Jurkat, Clone E6-1 (cell line): Measurements from ENCODE around the gene ZNF846. TPM values are rescaled to one million over a fixed set of nuclear protein-coding genes. Genes with fewer than 3 reads are reported as not detected.
"Not testable (repeated sequence)": the region's sequence is repeated elsewhere in the genome, so short reads cannot be mapped to it uniquely, and the experiment has no call there.

Experiments
- DNase-seq: peaks from one replicate; pipeline ENCODE4 v3.0.0-alpha.2; 2011; ENCODE audit warnings: low read depth, low spot score
- H3K4me3 ChIP-seq: 2 replicates; pipeline ENCODE4 v1.5.1; 2011; ENCODE audit warnings: mild to moderate bottlenecking, low read length, control low read depth, moderate library complexity
- polyA plus RNA-seq: library from polyadenylated mRNA; unstranded; fragments of >200 nt; gene quantifications from one replicate; pipeline ENCODE4 v1.2.1, GENCODE V29; 2012; ENCODE audit warnings: missing spikeins; ENCODE audit not compliant: insufficient read length, insufficient read depth

The ZNF846 gene
- polyA plus RNA-seq = not detected

- peak; percentile 92 for DNase-seq
- peak within 1 kb of the TSS; percentile 82 for H3K4me3 ChIP-seq
These were observed at the start of gene ZNF846 for GRCh38 chr19:9768175-9769112. Gene ZNF846 (minus strand): TSS chr19:9768738. CDS start chr19:9764950, 3,788 bp downstream.

GRCh38 chr19:9818175-9818733, 49.7 kb upstream of the ZNF846 start:
- no peak for DNase-seq
- H3K4me3 ChIP-seq = peak overlapping the region; percentile 88

- DNase-seq = no peak
- no peak overlapping the region for H3K4me3 ChIP-seq
These were observed 42.6 kb upstream of the ZNF846 start for GRCh38 chr19:9811139-9811538.

DNA sequence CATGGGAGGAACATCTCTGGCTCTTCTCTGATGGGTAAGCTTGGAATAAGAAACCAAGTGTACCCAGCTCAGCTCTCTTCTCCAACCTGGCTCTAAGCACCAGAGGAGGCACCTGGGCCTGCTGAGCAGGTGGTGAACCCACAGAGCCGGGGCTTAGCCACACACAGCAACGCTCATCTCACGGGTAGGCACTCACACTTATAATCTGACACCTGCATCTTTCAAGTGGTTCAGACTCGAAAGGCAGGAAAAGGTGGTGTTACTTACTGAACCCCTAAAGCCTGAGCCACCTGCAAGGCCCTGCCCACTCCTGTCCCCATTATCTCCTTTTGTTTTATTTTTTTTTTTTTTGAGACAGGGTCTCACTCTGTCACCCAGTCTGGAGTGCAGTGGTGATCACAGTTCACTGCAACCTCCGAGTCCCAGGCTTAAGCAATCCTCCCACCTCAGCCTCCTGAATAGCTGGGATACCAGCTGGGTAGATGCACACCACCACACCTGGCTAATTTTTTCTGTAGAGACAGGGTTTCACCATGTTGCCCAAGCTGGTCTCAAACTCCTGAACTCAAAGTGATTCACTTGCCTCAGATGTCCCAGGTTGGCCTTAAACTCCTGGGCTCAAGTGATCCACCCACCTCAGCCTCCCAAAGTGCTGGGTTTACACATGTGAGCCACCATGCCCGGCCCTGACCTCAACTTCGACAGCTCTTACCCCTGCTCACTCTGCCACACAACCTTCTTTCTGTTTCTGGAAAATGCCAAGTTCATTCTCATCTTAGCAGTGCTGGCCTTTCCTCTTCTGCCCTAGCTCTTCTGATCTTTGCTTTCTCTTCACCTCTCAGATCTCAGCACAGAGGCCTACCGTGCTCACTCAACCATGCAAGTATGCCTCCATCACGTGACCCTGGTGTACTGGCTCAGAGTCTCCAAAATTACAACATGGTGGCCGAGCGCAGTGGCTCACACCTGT, 40.6 kb upstream of the ZNF846 start:
- DNase-seq = peak; percentile 97
- H3K4me3 ChIP-seq = no peak overlapping the region

DNA sequence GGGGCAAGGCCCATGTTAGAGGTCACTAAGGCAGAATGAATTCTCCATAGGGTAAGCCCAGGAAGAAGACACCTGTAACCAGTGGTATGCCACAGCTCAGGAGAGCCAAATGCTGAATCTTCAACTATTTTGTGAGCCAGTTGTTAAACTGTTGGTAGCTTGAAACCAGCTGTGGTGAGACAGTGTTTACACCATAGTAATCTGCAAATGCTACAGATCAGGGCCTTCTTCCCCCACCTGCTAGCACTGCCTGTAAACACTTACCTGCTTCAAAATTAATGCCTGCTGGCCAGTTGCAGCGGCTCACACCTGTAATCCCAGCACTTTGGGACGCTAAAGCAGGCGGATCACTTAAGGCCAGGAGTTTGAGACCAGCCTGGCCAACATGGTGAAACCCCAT, 38.3 kb upstream of the ZNF846 start:
- no peak for DNase-seq
- no peak overlapping the region for H3K4me3 ChIP-seq

GRCh38 chr19:9801976-9802375, 33.4 kb upstream of the ZNF846 start:
- no peak overlapping the region for H3K4me3 ChIP-seq
- DNase-seq = no peak

DNA sequence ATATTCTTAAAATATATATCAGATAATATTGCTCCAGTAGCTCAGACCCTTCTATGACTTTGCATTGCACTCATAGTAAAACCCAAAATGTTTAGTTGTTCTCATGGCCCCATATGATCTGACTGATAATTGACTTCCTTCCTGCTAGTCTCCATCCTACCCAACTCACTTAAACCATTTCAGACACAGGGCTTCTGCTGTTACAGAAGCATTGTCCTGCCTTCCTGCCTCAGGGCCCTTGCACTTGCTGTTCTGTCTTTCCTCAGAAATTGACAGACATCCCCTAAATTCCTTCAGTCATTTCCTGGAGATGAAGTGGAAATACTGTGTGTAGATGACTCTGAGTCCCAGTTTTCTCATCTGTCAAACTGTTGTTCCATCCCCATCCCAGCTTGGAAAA, 30.6 kb upstream of the ZNF846 start:
- no peak for DNase-seq
- no peak overlapping the region for H3K4me3 ChIP-seq

DNA sequence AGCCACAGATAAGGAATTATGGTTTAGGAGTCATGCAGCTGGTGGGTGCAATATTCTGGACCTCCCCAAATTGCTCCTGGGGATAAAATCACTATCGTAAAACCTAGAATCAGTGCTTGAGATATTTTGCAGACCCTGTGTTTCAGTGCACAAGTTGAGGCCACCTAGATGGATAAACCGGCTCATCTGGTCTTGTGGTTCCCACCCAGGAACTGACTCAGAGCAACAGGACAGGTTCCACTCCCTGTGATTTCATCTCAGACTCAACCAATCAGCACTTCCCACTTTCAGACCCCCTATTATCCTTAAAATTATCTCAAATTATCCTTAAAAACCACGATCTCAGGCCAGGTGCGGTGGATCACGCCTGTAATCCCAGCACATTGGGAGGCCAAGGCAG, 29.3 kb upstream of the ZNF846 start:
- no peak overlapping the region for H3K4me3 ChIP-seq
- no peak for DNase-seq

GRCh38 chr19:9796113-9796773, 27.7 kb upstream of the ZNF846 start:
- DNase-seq = peak; percentile 97
- no peak overlapping the region for H3K4me3 ChIP-seq

DNA sequence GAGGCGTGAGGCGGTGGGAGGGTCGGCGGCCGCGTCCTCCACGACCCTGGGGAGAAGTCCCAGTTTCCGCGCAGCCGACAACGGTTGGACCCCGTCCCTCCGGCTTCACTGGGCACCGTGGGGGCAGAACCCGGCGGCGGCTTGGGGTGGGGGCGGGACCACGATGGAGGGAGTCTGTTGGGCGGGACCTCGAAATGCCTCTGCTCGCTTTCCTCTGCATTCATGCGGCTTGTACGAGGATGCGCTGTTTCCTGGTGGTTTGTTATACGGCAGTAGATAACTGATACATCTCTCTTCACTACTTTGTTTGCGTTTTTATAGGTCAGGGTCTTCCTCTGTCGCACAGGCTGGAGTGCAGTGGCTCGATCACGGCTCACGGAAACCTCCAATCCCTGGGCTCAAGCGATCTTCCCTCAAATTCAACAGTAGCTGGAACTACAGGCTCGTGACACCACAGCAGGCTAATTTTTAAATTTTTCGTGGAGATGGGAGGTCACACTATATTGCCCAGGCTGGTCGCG, 24.6 kb upstream of the ZNF846 start:
- peak overlapping the region; percentile 59 for H3K4me3 ChIP-seq
- DNase-seq = peak; percentile 74

GRCh38 chr19:9792206-9793070, 23.9 kb upstream of the ZNF846 start:
- DNase-seq = peak; percentile 92
- peak overlapping the region; percentile 59 for H3K4me3 ChIP-seq

DNA sequence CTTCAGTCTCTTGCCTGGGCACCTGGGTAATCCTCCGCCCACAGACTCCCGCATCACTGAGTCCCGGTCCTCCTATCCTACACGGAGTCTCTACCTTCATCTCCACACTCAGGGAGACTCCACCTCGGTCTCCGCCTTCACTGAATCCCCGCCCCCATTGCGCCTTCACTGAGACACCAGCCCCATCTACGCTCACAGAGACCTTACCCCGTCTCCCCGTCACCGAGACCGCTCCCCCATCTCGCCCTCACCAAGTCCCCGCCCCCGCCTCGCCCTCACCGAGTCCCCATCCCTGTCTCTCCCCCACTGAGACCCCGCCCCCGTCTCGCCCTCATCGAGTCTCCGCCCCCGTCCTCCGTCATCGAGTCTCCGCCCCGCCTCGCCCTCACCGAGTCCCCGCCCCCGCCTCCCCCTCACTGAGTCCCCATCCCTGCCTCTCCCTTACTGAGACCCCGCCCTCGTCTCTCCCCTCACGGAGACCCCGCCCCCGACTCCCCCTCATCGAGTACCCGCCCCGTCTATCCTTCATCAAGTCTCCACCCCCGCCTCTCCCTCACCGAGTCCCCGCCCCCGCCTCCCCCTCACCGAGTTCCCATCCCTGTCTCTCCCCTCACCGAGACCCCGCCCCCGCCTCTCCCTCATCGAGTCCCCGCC, 23.1 kb upstream of the ZNF846 start:
- DNase-seq = peak; percentile 91
- H3K4me3 ChIP-seq = peak overlapping the region; percentile 59

GRCh38 chr19:9791073-9791367, 22.5 kb upstream of the ZNF846 start:
- peak overlapping the region; percentile 57 for H3K4me3 ChIP-seq
- DNase-seq = not testable (repeated sequence)

DNA sequence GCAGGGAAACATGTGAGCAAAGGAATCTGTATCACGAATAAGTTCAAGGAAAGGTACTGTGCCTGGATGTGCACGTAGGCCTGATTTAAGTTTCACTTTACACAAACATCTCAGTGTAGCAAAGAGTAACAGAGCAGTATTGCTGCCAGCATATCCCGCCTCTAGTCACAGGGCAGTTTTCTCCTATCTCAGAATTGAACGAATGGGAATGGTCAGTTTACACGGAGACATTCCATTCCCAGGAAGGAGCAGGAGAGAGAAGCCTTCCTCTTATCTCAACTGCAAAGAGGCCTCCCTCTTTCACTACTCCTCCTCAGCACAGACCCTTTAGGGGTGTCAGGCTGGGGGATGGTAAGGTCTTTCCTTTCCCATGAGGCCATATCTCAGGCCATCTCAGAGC, 21.0 kb upstream of the ZNF846 start:
- DNase-seq, H3K4me3 ChIP-seq: not testable (repeated sequence)

GRCh38 chr19:9789066-9789465, 20.5 kb upstream of the ZNF846 start:
- DNase-seq = no peak
- H3K4me3 ChIP-seq = no peak overlapping the region

DNA sequence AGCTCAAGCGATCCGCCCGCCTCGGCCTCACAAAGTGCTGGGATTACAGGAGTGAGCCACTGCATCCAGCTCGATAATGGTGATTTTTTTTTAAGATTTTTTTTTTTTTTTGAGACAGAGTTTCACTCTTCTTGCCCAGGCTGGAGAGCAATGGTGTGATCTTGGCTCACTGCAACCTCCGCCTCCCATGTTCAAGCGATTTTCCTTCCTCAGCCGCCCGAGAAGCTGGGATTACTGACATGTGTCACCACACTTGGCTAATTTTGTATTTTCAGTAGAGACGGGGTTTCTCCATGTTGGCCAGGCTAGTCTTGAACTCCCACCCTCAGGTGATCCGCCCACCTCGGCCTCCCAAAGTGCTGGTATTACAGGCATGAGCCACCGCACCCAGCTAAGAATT, 20.1 kb upstream of the ZNF846 start:
- H3K4me3 ChIP-seq, DNase-seq: not testable (repeated sequence)

DNA sequence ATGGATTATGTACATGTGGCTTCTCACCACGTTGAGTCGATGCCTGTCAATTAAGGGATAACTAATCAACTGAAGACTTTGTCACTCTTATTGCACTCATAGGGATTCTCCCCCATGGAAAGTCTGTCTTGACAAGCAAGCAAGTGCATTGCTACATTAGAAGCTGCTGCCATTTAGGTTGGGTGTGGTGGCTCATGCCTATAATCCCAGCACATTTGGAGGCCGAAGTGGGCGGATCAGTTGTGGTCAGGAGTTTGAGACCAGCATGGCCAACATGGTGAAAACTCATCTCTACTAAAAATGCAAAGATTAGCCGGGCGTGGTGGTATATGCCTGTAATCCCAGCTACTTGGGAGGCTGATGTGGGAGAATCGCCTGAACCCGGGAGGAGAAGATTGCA, 18.3 kb upstream of the ZNF846 start:
- H3K4me3 ChIP-seq = no peak overlapping the region
- no peak for DNase-seq
